ENCODE results near the gene IDH2.

GRCh38 chr15:90076716-90077115, 25.6 kb downstream of the IDH2 start:
- TF ChIP-seq POLR2AphosphoS5 (IDR thresholded peaks at IDR 0.05) = no peak
- TF ChIP-seq POLR2A (IDR thresholded peaks at IDR 0.05) = no peak
- TF ChIP-seq EP300 (IDR thresholded peaks at IDR 0.05) = no peak
